Tibial artery (tissue), 4 donors: ENCODE results near the gene GRPEL1.

Experiments used
- DNase-seq, 2 donors: peaks; one replicate each; pipeline ENCODE4 v3.0.0-alpha.2; 2019
- H3K27ac ChIP-seq, 2 donors: fragments of 200-600 bp; sonication (generic) in 1 of 2; 1 replicate in 1 of 2; 2 replicates in 1 of 2; pipeline ENCODE4 v1.5.1; 2018 to 2019; ENCODE audit warnings: mild to moderate bottlenecking in 1 of 2
- H3K27me3 ChIP-seq, 2 donors: fragments of 200-600 bp; sonication (generic) in 1 of 2; one replicate each; pipeline versions ENCODE4 v1.5.1 to v1.6.0; 2016 to 2019
- H3K36me3 ChIP-seq, 3 donors: fragments of 200-600 bp; sonication (generic) in 2 of 3; one replicate each; pipeline ENCODE4 v1.5.1; 2016 to 2019; ENCODE audit warnings: mild to moderate bottlenecking in 2 of 3
- H3K4me1 ChIP-seq, 4 donors: fragments of 200-600 bp; sonication (generic) in 2 of 4; 1 replicate in 3 of 4; 2 replicates in 1 of 4; pipeline ENCODE4 v1.5.1; 2016 to 2019
- H3K4me3 ChIP-seq, 2 donors: fragments of 200-600 bp; sonication (generic) in 1 of 2; 1 replicate in 1 of 2; 2 replicates in 1 of 2; pipeline ENCODE4 v1.5.1; 2018 to 2019; ENCODE audit warnings: mild to moderate bottlenecking in 2 of 2
- H3K9me3 ChIP-seq, 3 donors: fragments of 200-600 bp; sonication (generic) in 1 of 3; one replicate each; pipeline ENCODE4 v1.5.1; 2016 to 2019
- CTCF ChIP-seq, 2 experiments: fragments of 200-600 bp in 1 of 2; fragments of 450-650 bp in 1 of 2; IDR thresholded peaks; one replicate each; pipeline ENCODE4 v1.5.1; 2017 to 2019; ENCODE audit warnings: antibody characterized with exemption in 2 of 2, mild to moderate bottlenecking in 1 of 2, moderate library complexity in 1 of 2
- intact Hi-C: fragments of 100-400 bp; cut with DNase I; formaldehyde crosslinking; loops from one replicate; pipeline ENCODE4 v1.15.0; 2023; ENCODE audit warnings: low total_unique reads

The GRPEL1 gene

GRCh38 chr4:7060346-7061150, 7.3 kb downstream of the GRPEL1 start:
- no peaks in the 10 kb centered on the region for H3K27me3 ChIP-seq
- H3K27ac ChIP-seq, result no peak overlapping the region
- H3K4me1 ChIP-seq, result peaks cover 0 to 6% (median 0%) of the 10 kb centered on the region in 4 donors
- H3K4me3 ChIP-seq, result no peak overlapping the region
- intact Hi-C loops, result no loop called here
- no peaks in the 10 kb centered on the region for H3K9me3 ChIP-seq
- DNase-seq, result peak; percentile 11 to 31
- no peak for TF ChIP-seq CTCF (IDR thresholded peaks at IDR 0.05)
- peaks cover 49 to 79% (median 77%) of the 10 kb centered on the region in 3 donors for H3K36me3 ChIP-seq

GRCh38 chr4:7059662-7060061, 8.2 kb downstream of the GRPEL1 start:
- peak; percentile 11 to 17 for DNase-seq
- no peaks in the 10 kb centered on the region for H3K9me3 ChIP-seq
- no peak for TF ChIP-seq CTCF (IDR thresholded peaks at IDR 0.05)
- intact Hi-C loops, result no loop called here
- H3K27ac ChIP-seq, result no peak overlapping the region
- H3K4me3 ChIP-seq, result no peak overlapping the region
- peaks cover 57 to 88% (median 85%) of the 10 kb centered on the region in 3 donors for H3K36me3 ChIP-seq
- H3K4me1 ChIP-seq, result no peaks in the 10 kb centered on the region
- H3K27me3 ChIP-seq, result no peaks in the 10 kb centered on the region

- Histone ChIP-seq H3K27me3 (no peaks in the 10 kb centered on the region), H3K4me1 (no peaks in the 10 kb centered on the region), H3K4me3 (no peak overlapping the region), H3K27ac (no peak overlapping the region), H3K36me3 (peaks cover 63 to 94% (median 85%) of the 10 kb centered on the region in 3 donors), H3K9me3 (no peaks in the 10 kb centered on the region)
- no peak for TF ChIP-seq CTCF (IDR thresholded peaks at IDR 0.05)
- intact Hi-C loops, result no loop called here
- DNase-seq, result no peak
Observed at GRCh38 chr4:7058792-7059191, 9.1 kb downstream of the GRPEL1 start.

- Histone ChIP-seq H3K27ac (no peak overlapping the region), H3K27me3 (no peaks in the 10 kb centered on the region), H3K4me1 (peaks cover 0 to 12% (median 4%) of the 10 kb centered on the region in 4 donors), H3K36me3 (peaks cover 44 to 81% (median 64%) of the 10 kb centered on the region in 3 donors), H3K4me3 (no peak overlapping the region), H3K9me3 (no peaks in the 10 kb centered on the region)
- intact Hi-C loops, result no loop called here
- TF ChIP-seq CTCF (IDR thresholded peaks at IDR 0.05), result no peak
- DNase-seq, result peak; percentile 7 to 51
Observed at GRCh38 chr4:7055990-7056325, 11.9 kb downstream of the GRPEL1 start.

- Histone ChIP-seq H3K27me3 (no peaks in the 10 kb centered on the region), H3K27ac (no peak overlapping the region), H3K36me3 (peaks cover 38 to 81% (median 58%) of the 10 kb centered on the region in 3 donors), H3K4me3 (no peak overlapping the region), H3K9me3 (no peaks in the 10 kb centered on the region), H3K4me1 (peaks cover 0 to 15% (median 5%) of the 10 kb centered on the region in 4 donors)
- TF ChIP-seq CTCF (IDR thresholded peaks at IDR 0.05), result no peak
- DNase-seq, result peak in 1 of 2 donors; percentile 3
- intact Hi-C loops, result no loop called here
Observed at GRCh38 chr4:7055111-7055989, 12.5 kb downstream of the GRPEL1 start.
